K562 (cell line): ENCODE data around the gene CIAPIN1. TPM values are rescaled to one million over a fixed set of nuclear protein-coding genes. Genes with fewer than 3 reads are reported as not detected.

ENCODE experiments used
- ARID1B ChIP-seq: fragments of 450-650 bp; IDR thresholded peaks from 2 replicates; pipeline ENCODE4 v1.6.1; 2016; ENCODE audit warnings: antibody characterized with exemption, mild to moderate bottlenecking, inconsistent platforms
- CHD7 ChIP-seq: fragments of 200-600 bp; sonication (generic); IDR thresholded peaks from one replicate; pipeline ENCODE4 v1.6.1; 2012; ENCODE audit warnings: mild to moderate bottlenecking, low read depth, low read length, inconsistent platforms
- HCFC1 ChIP-seq: IDR thresholded peaks from 2 replicates; pipeline ENCODE4 v1.6.1; 2012; ENCODE audit warnings: low read depth, low read length, improper control_type of control experiment
- KLF16 ChIP-seq: IDR thresholded peaks from 2 replicates; pipeline ENCODE4 v1.6.1; 2016; ENCODE audit warnings: antibody characterized with exemption
- MCM2 ChIP-seq: fragments of 450-650 bp; IDR thresholded peaks from 2 replicates; pipeline ENCODE4 v1.6.1; 2017; ENCODE audit warnings: low read depth, mild to moderate bottlenecking
- NFE2L1 ChIP-seq: fragments of 450-650 bp; IDR thresholded peaks from 2 replicates; pipeline ENCODE4 v1.6.1; 2016; ENCODE audit warnings: missing genetic modification characterization, low read depth, mild to moderate bottlenecking, missing compliant biosample characterization, moderate library complexity, borderline replicate concordance
- POLR2AphosphoS5 ChIP-seq: IDR thresholded peaks from 2 replicates; pipeline ENCODE4 v1.6.1; 2011; ENCODE audit warnings: mild to moderate bottlenecking, low read depth, low read length, moderate library complexity; ENCODE audit not compliant: control insufficient read depth, insufficient read depth
- POU5F1 ChIP-seq: fragments of 150-350 bp; IDR thresholded peaks from 2 replicates; pipeline ENCODE4 v1.6.1; 2014; ENCODE audit warnings: borderline replicate concordance, low read length, low read depth, mild to moderate bottlenecking; ENCODE audit not compliant: partially characterized antibody
- ZBTB34 ChIP-seq: fragments of 250-450 bp; sonication (Bioruptor Pico); IDR thresholded peaks from 2 replicates; pipeline ENCODE4 v1.8.0; 2021; ENCODE audit warnings: mild to moderate bottlenecking, moderate library complexity
- ZNF165 ChIP-seq: fragments of 250-450 bp; sonication (Bioruptor Pico); IDR thresholded peaks from 2 replicates; pipeline ENCODE4 v1.4.0; 2020; ENCODE audit warnings: borderline replicate concordance
- ZNF277 ChIP-seq: fragments of 250-450 bp; sonication (Bioruptor Pico); IDR thresholded peaks from 2 replicates; pipeline ENCODE4 v1.8.0; 2022; ENCODE audit warnings: inconsistent platforms, mild to moderate bottlenecking, moderate library complexity, borderline replicate concordance
- ZNF583 ChIP-seq: fragments of 250-450 bp; sonication (Bioruptor Pico); IDR thresholded peaks from 2 replicates; pipeline ENCODE4 v1.4.0; 2020
- polyA plus RNA-seq, 8 experiments: library from polyadenylated mRNA; depleted of rRNA in 4 of 8; stranded (reverse) in 5 of 8; unstranded in 3 of 8; fragments of >200 nt; fragmentation: Nextera tagmentation in 2 of 8; fragmentation: Illumina TruSeq in 1 of 8; extraction: Ambion mirVana in 2 of 8; extraction: Trizol in 1 of 8; gene quantifications; 2 replicates each; pipeline versions ENCODE4 v1.2.1 to v1.2.3, GENCODE V29; 2011 to 2014; ENCODE audit warnings: inconsistent platforms in 1 of 8, missing spikeins in 1 of 8
- total RNA-seq, 7 experiments: library from RNA; depleted of rRNA in 6 of 7; stranded (reverse); fragments of >200 nt in 6 of 7; fragmentation: Illumina TruSeq in 2 of 7; extraction: Trizol in 2 of 7; gene quantifications; 2 replicates each; pipeline versions ENCODE4 v1.2.1 to v1.2.3, GENCODE V29; 2011 to 2021; ENCODE audit warnings: low replicate concordance in 1 of 7

The CIAPIN1 gene
- total and polyA plus RNA-seq, 9 of the 15 experiments (the other 6 are each of a cell fraction or from before 2014, with no cell fraction given) = 71.8 to 263 (median 95.7) TPM

DNA sequence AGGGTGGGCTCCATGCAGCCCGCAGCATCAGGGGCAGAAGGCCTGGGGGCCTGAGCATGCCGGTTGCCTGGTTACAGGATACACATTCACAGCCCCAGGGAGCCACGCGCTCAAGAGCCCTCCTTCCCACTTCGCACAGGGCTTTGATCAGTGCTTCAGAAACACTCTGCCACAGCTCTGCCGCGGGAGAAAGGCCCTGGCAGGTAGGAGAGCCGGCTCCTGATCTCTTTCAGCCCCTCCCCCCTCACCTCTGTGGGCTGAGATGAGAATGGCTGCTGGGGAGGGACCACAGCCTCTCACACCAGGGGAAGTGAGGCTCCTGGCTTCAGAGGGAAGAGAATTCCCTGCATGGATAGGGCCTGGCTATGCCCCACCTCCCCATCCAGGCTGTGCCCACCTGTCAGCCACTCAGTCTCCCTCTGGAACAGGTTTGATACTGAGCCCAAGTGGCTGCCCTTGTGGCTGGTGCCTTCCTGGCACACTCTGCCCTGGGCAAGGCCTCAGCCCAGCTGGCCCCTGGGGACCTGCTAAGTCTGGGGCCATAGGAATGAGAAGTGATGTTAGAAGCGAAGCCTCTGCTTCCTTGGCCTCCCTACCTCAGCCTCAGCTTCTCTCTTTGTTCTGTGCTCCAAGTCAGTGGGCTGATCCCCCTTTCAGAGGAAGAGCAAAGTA, 30.5 kb upstream of the CIAPIN1 start (continued):
- TF ChIP-seq POU5F1 (no peak), ARID1B (no peak), MCM2 (no peak), ZNF583 (no peak), ZBTB34 (no peak), CHD7 (no peak), KLF16 (no peak), HCFC1 (no peak), NFE2L1 (no peak), ZNF277 (no peak), ZNF165 (no peak), POLR2AphosphoS5 (no peak)
